Neural cell (in vitro differentiated cells): ENCODE data around the gene GRAMD1B. TPM values are rescaled to one million over a fixed set of nuclear protein-coding genes. Genes with fewer than 3 reads are reported as not detected.

Experiments used
- H2AFZ ChIP-seq: fragments of 200-600, 300-800 bp; sonication (generic), shearing (Covaris generic); 2 replicates; pipeline ENCODE4 v1.6.0; 2014; ENCODE audit warnings: low read depth, mild to moderate bottlenecking, antibody characterized with exemption, low read length, moderate library complexity
- H3F3A ChIP-seq: fragments of 200-600 bp; shearing (Covaris generic); 2 replicates; pipeline ENCODE4 v1.6.1; 2016; ENCODE audit warnings: mild to moderate bottlenecking, moderate library complexity, mixed read lengths, antibody characterized with exemption, low read length; ENCODE audit not compliant: insufficient read depth, poor library complexity, severe bottlenecking
- H3K27ac ChIP-seq: fragments of 200-600, 300-800 bp; sonication (generic), shearing (Covaris generic); 2 replicates; pipeline ENCODE4 v1.5.1; 2014; ENCODE audit warnings: mild to moderate bottlenecking, low read length, moderate library complexity
- H3K27me3 ChIP-seq: fragments of 300-800, 200-600 bp; sonication (generic), shearing (Covaris generic); 2 replicates; pipeline ENCODE4 v1.6.0; 2014; ENCODE audit warnings: mild to moderate bottlenecking, low read depth, low read length, moderate library complexity; ENCODE audit not compliant: insufficient read depth
- H3K36me3 ChIP-seq: fragments of 300-800, 200-600 bp; sonication (generic), shearing (Covaris generic); 2 replicates; pipeline ENCODE4 v1.5.1; 2014; ENCODE audit warnings: mild to moderate bottlenecking, antibody characterized with exemption, low read length, moderate library complexity; ENCODE audit not compliant: insufficient read depth
- H3K4me2 ChIP-seq: fragments of 300-800, 200-600 bp; sonication (generic), shearing (Covaris generic); 2 replicates; pipeline ENCODE4 v1.6.0; 2014; ENCODE audit warnings: mild to moderate bottlenecking, low read length
- H3K4me3 ChIP-seq: fragments of 300-800, 200-600 bp; sonication (generic), shearing (Covaris generic); 2 replicates; pipeline ENCODE4 v1.5.1; 2014; ENCODE audit warnings: mild to moderate bottlenecking, low read length, moderate library complexity
- H3K79me2 ChIP-seq: fragments of 200-600 bp; shearing (Covaris generic); replicated peaks from 2 replicates; pipeline ENCODE4 v1.6.0; 2014; ENCODE audit warnings: mild to moderate bottlenecking, low read length, moderate library complexity; ENCODE audit not compliant: insufficient read depth
- H3K9ac ChIP-seq: fragments of 300-800, 200-600 bp; sonication (generic), shearing (Covaris generic); 2 replicates; pipeline ENCODE4 v1.6.1; 2016; ENCODE audit warnings: mild to moderate bottlenecking, low read length, mixed read lengths
- H3K9me2 ChIP-seq: fragments of 200-600 bp; shearing (Covaris generic); 2 replicates; pipeline ENCODE4 v1.6.1; 2016; ENCODE audit warnings: mild to moderate bottlenecking, low read length, mixed read lengths; ENCODE audit not compliant: insufficient read depth
- H3K9me3 ChIP-seq: fragments of 200-600, 300-800 bp; sonication (generic), shearing (Covaris generic); 2 replicates; pipeline ENCODE4 v1.6.1; 2016; ENCODE audit warnings: mild to moderate bottlenecking, mixed run types, low read length, moderate library complexity, mixed read lengths
- H4K20me1 ChIP-seq: fragments of 200-600 bp; shearing (Covaris generic); 2 replicates; pipeline ENCODE4 v1.6.1; 2016; ENCODE audit warnings: mild to moderate bottlenecking, mixed run types; ENCODE audit not compliant: insufficient read depth
- CTCF ChIP-seq: fragments of 450-650 bp; IDR thresholded peaks from 2 replicates; pipeline ENCODE4 v1.5.1; 2014; ENCODE audit warnings: antibody characterized with exemption, mild to moderate bottlenecking, moderate library complexity; ENCODE audit not compliant: poor library complexity, severe bottlenecking
- EP300 ChIP-seq: fragments of 450-650 bp; conservative IDR thresholded peaks from 2 replicates; pipeline ENCODE4 v1.6.1; 2014; ENCODE audit warnings: antibody characterized with exemption, mild to moderate bottlenecking, moderate library complexity; ENCODE audit not compliant: poor library complexity, severe bottlenecking
- EZH2 ChIP-seq: fragments of 200-600, 300-800 bp; shearing (Covaris generic), sonication (generic); IDR thresholded peaks from 2 replicates; pipeline ENCODE4 v1.6.1; 2014; ENCODE audit warnings: antibody characterized with exemption, low read length, borderline replicate concordance, mild to moderate bottlenecking; ENCODE audit not compliant: insufficient read depth, poor library complexity, severe bottlenecking
- MXI1 ChIP-seq: fragments of 450-650 bp; conservative IDR thresholded peaks from 2 replicates; pipeline ENCODE4 v1.6.1; 2014; ENCODE audit warnings: antibody characterized with exemption, mild to moderate bottlenecking; ENCODE audit not compliant: poor library complexity, severe bottlenecking
- POLR2AphosphoS5 ChIP-seq: IDR thresholded peaks from 2 replicates; pipeline ENCODE4 v1.6.1; 2012
- RAD21 ChIP-seq: fragments of 450-650 bp; conservative IDR thresholded peaks from 2 replicates; pipeline ENCODE4 v1.6.1; 2014; ENCODE audit warnings: antibody characterized with exemption, mild to moderate bottlenecking, moderate library complexity
- REST ChIP-seq: IDR thresholded peaks from 2 replicates; pipeline ENCODE4 v1.6.1; 2012; ENCODE audit warnings: borderline replicate concordance
- SMC3 ChIP-seq: fragments of 450-650 bp; conservative IDR thresholded peaks from 2 replicates; pipeline ENCODE4 v1.6.1; 2014; ENCODE audit warnings: antibody characterized with exemption, mild to moderate bottlenecking, moderate library complexity; ENCODE audit not compliant: poor library complexity
- TAF1 ChIP-seq: IDR thresholded peaks from 2 replicates; pipeline ENCODE4 v1.6.1; 2012; ENCODE audit warnings: low read depth
- polyA plus RNA-seq: library from polyadenylated mRNA; depleted of rRNA; stranded (reverse); fragments of >200 nt; gene quantifications from 2 replicates; pipeline ENCODE4 v1.2.3, GENCODE V29; 2014

GRAMD1B gene
- polyA plus RNA-seq, 1 donor from 2014 or later, result 1.5 TPM

GRCh38 chr11:123584186-123584585, 154.1 kb downstream of the GRAMD1B start:
- Histone ChIP-seq H3K9ac (no peak overlapping the region), H3K9me3 (no peaks in the 10 kb centered on the region), H3K4me2 (no peak overlapping the region), H3F3A (no peaks in the 10 kb centered on the region), H3K36me3 (no peaks in the 10 kb centered on the region), H4K20me1 (no peaks in the 10 kb centered on the region), H3K4me3 (no peak overlapping the region), H3K27me3 (no peaks in the 10 kb centered on the region), H2AFZ (no peak overlapping the region), H3K79me2 (no peaks in the 10 kb centered on the region), H3K27ac (no peak overlapping the region), H3K9me2 (no peaks in the 10 kb centered on the region)
- TF ChIP-seq SMC3 (no peak), EP300 (no peak), POLR2AphosphoS5 (no peak), CTCF (no peak), TAF1 (no peak), EZH2 (no peak), REST (no peak), RAD21 (no peak), MXI1 (no peak)

- no peaks in the 10 kb centered on the region for H3K9me3 ChIP-seq
- no peaks in the 10 kb centered on the region for H3K36me3 ChIP-seq
- H3K4me2 ChIP-seq, result no peak overlapping the region
- no peak overlapping the region for H2AFZ ChIP-seq
- no peaks in the 10 kb centered on the region for H4K20me1 ChIP-seq
- TF ChIP-seq EZH2, result no peak
- TF ChIP-seq REST, result no peak
- TF ChIP-seq EP300, result no peak
- no peak for TF ChIP-seq RAD21
- no peak overlapping the region for H3K27ac ChIP-seq
- no peaks in the 10 kb centered on the region for H3K9me2 ChIP-seq
- H3K9ac ChIP-seq, result no peak overlapping the region
- no peaks in the 10 kb centered on the region for H3F3A ChIP-seq
- H3K4me3 ChIP-seq, result no peak overlapping the region
- H3K27me3 ChIP-seq, result no peaks in the 10 kb centered on the region
- H3K79me2 ChIP-seq, result no peaks in the 10 kb centered on the region
These were observed 154.7 kb downstream of the GRAMD1B start for GRCh38 chr11:123584737-123585136.
